HG02885 (cell line): Measurements from ENCODE around the gene KIAA1671.

Experiments used
- ATAC-seq: cut with Tn5 transposase; IDR thresholded peaks from one replicate; pipeline ENCODE4 v1.9.1; 2021; ENCODE audit warnings: mild to moderate bottlenecking; ENCODE audit not compliant: unreplicated experiment, poor library complexity

The KIAA1671 gene

GRCh38 chr22:25032066-25032465 is 79.5 kb downstream of the KIAA1671 start:
- no peak for ATAC-seq

- no peak for ATAC-seq
Measured at GRCh38 chr22:25035715-25036114, 83.2 kb downstream of the KIAA1671 start.

GRCh38 chr22:25038239-25038638 is 85.7 kb downstream of the KIAA1671 start:
- ATAC-seq, result no peak

GRCh38 chr22:25038771-25039170 is 86.3 kb downstream of the KIAA1671 start:
- ATAC-seq, result no peak

- no peak for ATAC-seq
Measured at GRCh38 chr22:25039255-25039654, 86.7 kb downstream of the KIAA1671 start.

- no peak for ATAC-seq
Measured at GRCh38 chr22:25039754-25040153, 87.2 kb downstream of the KIAA1671 start.

GRCh38 chr22:25045159-25045558 is 92.6 kb downstream of the KIAA1671 start:
- no peak for ATAC-seq

GRCh38 chr22:25048071-25048470 is 95.6 kb downstream of the KIAA1671 start:
- no peak for ATAC-seq

- ATAC-seq, result no peak
Measured at GRCh38 chr22:25048659-25049647, 96.4 kb downstream of the KIAA1671 start.

- no peak for ATAC-seq
Measured at GRCh38 chr22:25049770-25050169, 97.3 kb downstream of the KIAA1671 start.

- no peak for ATAC-seq
Measured at GRCh38 chr22:25050566-25050965, 98.0 kb downstream of the KIAA1671 start.

- ATAC-seq, result no peak
Measured at GRCh38 chr22:25051073-25051472, 98.6 kb downstream of the KIAA1671 start.

GRCh38 chr22:25051983-25052710 is 99.6 kb downstream of the KIAA1671 start:
- no peak for ATAC-seq

- no peak for ATAC-seq
Measured at GRCh38 chr22:25053153-25053805, 100.8 kb downstream of the KIAA1671 start.

- no peak for ATAC-seq
Measured at GRCh38 chr22:25054943-25055511, 102.5 kb downstream of the KIAA1671 start.

- no peak for ATAC-seq
Measured at GRCh38 chr22:25057013-25057881, 104.7 kb downstream of the KIAA1671 start.

- no peak for ATAC-seq
Measured at GRCh38 chr22:25059438-25059837, 106.9 kb downstream of the KIAA1671 start.

- ATAC-seq, result no peak
Measured at GRCh38 chr22:25060522-25061071, 108.1 kb downstream of the KIAA1671 start.

GRCh38 chr22:25061134-25061533 is 108.6 kb downstream of the KIAA1671 start:
- ATAC-seq, result no peak
